SK-N-SH treated with all-trans-retinoic acid at 6 μM for 48 hours (cell line): ENCODE data around the gene PARVG.

Experiments used
- ATAC-seq: fragments of 200-7000 bp; cut with Tn5 transposase; 3 replicates; pipeline ENCODE4 v1.9.1; 2020; ENCODE audit warnings: mild to moderate bottlenecking, moderate library complexity
- ARNTL ChIP-seq: fragments of 450-650 bp; formaldehyde crosslinking; IDR thresholded peaks from 2 replicates; pipeline ENCODE4 v1.5.0; 2020; ENCODE audit warnings: low read depth, mild to moderate bottlenecking, moderate library complexity, borderline replicate concordance
- BACH2 ChIP-seq: fragments of 250-450 bp; sonication (Bioruptor Pico); IDR thresholded peaks from 2 replicates; pipeline ENCODE4 v1.9.0; 2021; ENCODE audit warnings: mild to moderate bottlenecking, borderline replicate concordance
- CSDC2 ChIP-seq: fragments of 250-450 bp; sonication (Bioruptor Pico); IDR thresholded peaks from 2 replicates; pipeline ENCODE4 v1.5.0; 2020; ENCODE audit warnings: mild to moderate bottlenecking, moderate library complexity
- ESRRG ChIP-seq: fragments of 250-450 bp; sonication (Bioruptor Pico); IDR thresholded peaks from 2 replicates; pipeline ENCODE4 v1.6.1; 2021; ENCODE audit warnings: mild to moderate bottlenecking
- GLIS3 ChIP-seq: fragments of 250-450 bp; sonication (Bioruptor Pico); IDR thresholded peaks from 2 replicates; pipeline ENCODE4 v1.5.0; 2020; ENCODE audit warnings: mild to moderate bottlenecking, moderate library complexity
- ISL1 ChIP-seq: fragments of 250-450 bp; sonication (Bioruptor Pico); IDR thresholded peaks from 2 replicates; pipeline ENCODE4 v2.1.2; 2022; ENCODE audit warnings: mild to moderate bottlenecking, moderate library complexity
- OSR1 ChIP-seq: fragments of 250-450 bp; sonication (Bioruptor Pico); IDR thresholded peaks from 2 replicates; pipeline ENCODE4 v1.8.0; 2022; ENCODE audit warnings: moderate library complexity, mild to moderate bottlenecking, inconsistent platforms
- PPARA ChIP-seq: fragments of 250-450 bp; sonication (Bioruptor Pico); IDR thresholded peaks from 2 replicates; pipeline ENCODE4 v1.5.0; 2020; ENCODE audit warnings: mild to moderate bottlenecking, borderline replicate concordance
- RARB ChIP-seq: fragments of 250-450 bp; sonication (Bioruptor Pico); IDR thresholded peaks from 2 replicates; pipeline ENCODE4 v1.8.0; 2021; ENCODE audit warnings: mild to moderate bottlenecking, moderate library complexity
- SNAI2 ChIP-seq: fragments of 250-450 bp; sonication (Bioruptor Pico); IDR thresholded peaks from 2 replicates; pipeline ENCODE4 v1.5.0; 2020; ENCODE audit warnings: mild to moderate bottlenecking, moderate library complexity
- TCF4 ChIP-seq: fragments of 250-450 bp; sonication (Bioruptor Pico); IDR thresholded peaks from 2 replicates; pipeline ENCODE4 v1.8.0; 2021; ENCODE audit warnings: mild to moderate bottlenecking, moderate library complexity, borderline replicate concordance
- TOX ChIP-seq: fragments of 250-450 bp; sonication (Bioruptor Pico); IDR thresholded peaks from 2 replicates; pipeline ENCODE4 v1.8.0; 2021; ENCODE audit warnings: mild to moderate bottlenecking, moderate library complexity, borderline replicate concordance
- ZC3H10 ChIP-seq: fragments of 250-450 bp; sonication (Bioruptor Pico); IDR thresholded peaks from 2 replicates; pipeline ENCODE4 v1.5.1; 2021; ENCODE audit warnings: mild to moderate bottlenecking, moderate library complexity
- ZNF70 ChIP-seq: fragments of 450-650 bp; formaldehyde crosslinking; IDR thresholded peaks from 2 replicates; pipeline ENCODE4 v1.5.0; 2020; ENCODE audit warnings: mild to moderate bottlenecking, moderate library complexity
- ZNF8 ChIP-seq: fragments of 450-650 bp; formaldehyde crosslinking; IDR thresholded peaks from 2 replicates; pipeline ENCODE4 v1.5.0; 2020; ENCODE audit warnings: mild to moderate bottlenecking, moderate library complexity
- TF ChIP-seq, protein P1 (sequence below): fragments of 250-450 bp; sonication (Bioruptor Pico); IDR thresholded peaks from 2 replicates; pipeline ENCODE4 v1.8.0; 2020; ENCODE audit warnings: mild to moderate bottlenecking, moderate library complexity, borderline replicate concordance
- TF ChIP-seq, protein P2 (sequence below): fragments of 250-450 bp; sonication (Bioruptor Pico); IDR thresholded peaks from 2 replicates; pipeline ENCODE4 v1.5.0; 2020; ENCODE audit warnings: mild to moderate bottlenecking, moderate library complexity
- TF ChIP-seq, protein P3 (sequence below): fragments of 250-450 bp; sonication (Bioruptor Pico); IDR thresholded peaks from 2 replicates; pipeline ENCODE4 v1.8.0; 2021; ENCODE audit warnings: low read depth, mild to moderate bottlenecking, moderate library complexity, borderline replicate concordance
- TF ChIP-seq, protein P4 (sequence below): fragments of 250-450 bp; sonication (Bioruptor Pico); IDR thresholded peaks from 2 replicates; pipeline ENCODE4 v1.5.1; 2020; ENCODE audit warnings: low read depth, mild to moderate bottlenecking, moderate library complexity
- TF ChIP-seq, protein P5 (sequence below): fragments of 250-450 bp; sonication (Bioruptor Pico); IDR thresholded peaks from 2 replicates; pipeline ENCODE4 v1.5.1; 2021; ENCODE audit warnings: mild to moderate bottlenecking, moderate library complexity

Gene PARVG

DNA sequence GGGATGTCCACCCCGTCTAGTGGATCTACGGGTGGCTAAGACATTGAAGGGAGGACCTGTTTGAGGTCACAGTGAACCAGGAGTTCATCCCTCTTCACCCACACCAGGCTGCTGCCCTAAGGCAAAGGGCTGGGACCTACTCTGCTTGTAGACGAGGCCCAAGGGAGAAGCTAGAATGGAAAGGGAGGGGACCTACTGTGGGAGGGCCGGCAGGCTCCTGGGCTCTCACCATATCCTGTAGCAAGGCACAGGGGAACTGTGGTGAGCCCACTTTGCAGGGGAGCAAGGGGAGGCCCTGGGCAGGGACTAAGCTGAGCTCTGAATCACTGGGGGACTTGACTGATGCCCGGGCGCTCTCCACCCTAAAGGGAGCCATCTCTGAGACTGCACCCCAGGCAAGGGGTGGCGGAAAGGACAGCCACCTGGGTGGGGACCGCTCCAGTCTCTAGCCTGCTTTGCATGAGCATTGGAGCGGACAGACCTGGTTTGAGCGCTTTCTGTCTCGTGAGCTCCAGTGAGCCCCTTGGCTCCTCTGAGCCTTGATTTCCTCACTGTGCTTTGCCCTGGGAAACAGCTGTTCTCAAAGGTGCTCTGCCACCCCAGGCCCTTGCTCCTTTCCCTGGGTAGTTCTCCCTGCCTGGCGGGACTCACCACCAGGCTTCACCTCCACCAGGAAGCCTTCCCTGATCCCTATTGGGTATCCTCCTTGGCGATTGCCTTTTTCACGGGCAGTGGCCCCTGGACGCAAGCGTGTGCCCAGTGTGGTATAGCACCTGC lies 24.2 kb downstream of the PARVG start:
- no peak for ATAC-seq
- TF ChIP-seq, protein P1, sequence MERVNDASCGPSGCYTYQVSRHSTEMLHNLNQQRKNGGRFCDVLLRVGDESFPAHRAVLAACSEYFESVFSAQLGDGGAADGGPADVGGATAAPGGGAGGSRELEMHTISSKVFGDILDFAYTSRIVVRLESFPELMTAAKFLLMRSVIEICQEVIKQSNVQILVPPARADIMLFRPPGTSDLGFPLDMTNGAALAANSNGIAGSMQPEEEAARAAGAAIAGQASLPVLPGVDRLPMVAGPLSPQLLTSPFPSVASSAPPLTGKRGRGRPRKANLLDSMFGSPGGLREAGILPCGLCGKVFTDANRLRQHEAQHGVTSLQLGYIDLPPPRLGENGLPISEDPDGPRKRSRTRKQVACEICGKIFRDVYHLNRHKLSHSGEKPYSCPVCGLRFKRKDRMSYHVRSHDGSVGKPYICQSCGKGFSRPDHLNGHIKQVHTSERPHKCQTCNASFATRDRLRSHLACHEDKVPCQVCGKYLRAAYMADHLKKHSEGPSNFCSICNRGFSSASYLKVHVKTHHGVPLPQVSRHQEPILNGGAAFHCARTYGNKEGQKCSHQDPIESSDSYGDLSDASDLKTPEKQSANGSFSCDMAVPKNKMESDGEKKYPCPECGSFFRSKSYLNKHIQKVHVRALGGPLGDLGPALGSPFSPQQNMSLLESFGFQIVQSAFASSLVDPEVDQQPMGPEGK (CRISPR knock-in tag) = no peak
- TF ChIP-seq TOX (no peak), ESRRG (CRISPR knock-in tag) (no peak), ZC3H10 (CRISPR knock-in tag) (no peak), TCF4 (CRISPR knock-in tag) (no peak), ZNF70 (no peak), BACH2 (no peak), RARB (CRISPR knock-in tag) (no peak), CSDC2 (no peak), ISL1 (CRISPR knock-in tag) (no peak), PPARA (no peak), ARNTL (CRISPR knock-in tag) (no peak), SNAI2 (no peak), OSR1 (CRISPR knock-in tag) (no peak)
- TF ChIP-seq, protein P2, sequence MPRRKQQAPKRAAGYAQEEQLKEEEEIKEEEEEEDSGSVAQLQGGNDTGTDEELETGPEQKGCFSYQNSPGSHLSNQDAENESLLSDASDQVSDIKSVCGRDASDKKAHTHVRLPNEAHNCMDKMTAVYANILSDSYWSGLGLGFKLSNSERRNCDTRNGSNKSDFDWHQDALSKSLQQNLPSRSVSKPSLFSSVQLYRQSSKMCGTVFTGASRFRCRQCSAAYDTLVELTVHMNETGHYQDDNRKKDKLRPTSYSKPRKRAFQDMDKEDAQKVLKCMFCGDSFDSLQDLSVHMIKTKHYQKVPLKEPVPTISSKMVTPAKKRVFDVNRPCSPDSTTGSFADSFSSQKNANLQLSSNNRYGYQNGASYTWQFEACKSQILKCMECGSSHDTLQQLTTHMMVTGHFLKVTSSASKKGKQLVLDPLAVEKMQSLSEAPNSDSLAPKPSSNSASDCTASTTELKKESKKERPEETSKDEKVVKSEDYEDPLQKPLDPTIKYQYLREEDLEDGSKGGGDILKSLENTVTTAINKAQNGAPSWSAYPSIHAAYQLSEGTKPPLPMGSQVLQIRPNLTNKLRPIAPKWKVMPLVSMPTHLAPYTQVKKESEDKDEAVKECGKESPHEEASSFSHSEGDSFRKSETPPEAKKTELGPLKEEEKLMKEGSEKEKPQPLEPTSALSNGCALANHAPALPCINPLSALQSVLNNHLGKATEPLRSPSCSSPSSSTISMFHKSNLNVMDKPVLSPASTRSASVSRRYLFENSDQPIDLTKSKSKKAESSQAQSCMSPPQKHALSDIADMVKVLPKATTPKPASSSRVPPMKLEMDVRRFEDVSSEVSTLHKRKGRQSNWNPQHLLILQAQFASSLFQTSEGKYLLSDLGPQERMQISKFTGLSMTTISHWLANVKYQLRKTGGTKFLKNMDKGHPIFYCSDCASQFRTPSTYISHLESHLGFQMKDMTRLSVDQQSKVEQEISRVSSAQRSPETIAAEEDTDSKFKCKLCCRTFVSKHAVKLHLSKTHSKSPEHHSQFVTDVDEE = no peak
- TF ChIP-seq, protein P3, sequence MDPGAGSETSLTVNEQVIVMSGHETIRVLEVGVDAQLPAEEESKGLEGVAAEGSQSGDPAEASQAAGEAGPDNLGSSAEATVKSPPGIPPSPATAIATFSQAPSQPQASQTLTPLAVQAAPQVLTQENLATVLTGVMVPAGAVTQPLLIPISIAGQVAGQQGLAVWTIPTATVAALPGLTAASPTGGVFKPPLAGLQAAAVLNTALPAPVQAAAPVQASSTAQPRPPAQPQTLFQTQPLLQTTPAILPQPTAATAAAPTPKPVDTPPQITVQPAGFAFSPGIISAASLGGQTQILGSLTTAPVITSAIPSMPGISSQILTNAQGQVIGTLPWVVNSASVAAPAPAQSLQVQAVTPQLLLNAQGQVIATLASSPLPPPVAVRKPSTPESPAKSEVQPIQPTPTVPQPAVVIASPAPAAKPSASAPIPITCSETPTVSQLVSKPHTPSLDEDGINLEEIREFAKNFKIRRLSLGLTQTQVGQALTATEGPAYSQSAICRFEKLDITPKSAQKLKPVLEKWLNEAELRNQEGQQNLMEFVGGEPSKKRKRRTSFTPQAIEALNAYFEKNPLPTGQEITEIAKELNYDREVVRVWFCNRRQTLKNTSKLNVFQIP (CRISPR knock-in tag) = no peak
- TF ChIP-seq, protein P4, sequence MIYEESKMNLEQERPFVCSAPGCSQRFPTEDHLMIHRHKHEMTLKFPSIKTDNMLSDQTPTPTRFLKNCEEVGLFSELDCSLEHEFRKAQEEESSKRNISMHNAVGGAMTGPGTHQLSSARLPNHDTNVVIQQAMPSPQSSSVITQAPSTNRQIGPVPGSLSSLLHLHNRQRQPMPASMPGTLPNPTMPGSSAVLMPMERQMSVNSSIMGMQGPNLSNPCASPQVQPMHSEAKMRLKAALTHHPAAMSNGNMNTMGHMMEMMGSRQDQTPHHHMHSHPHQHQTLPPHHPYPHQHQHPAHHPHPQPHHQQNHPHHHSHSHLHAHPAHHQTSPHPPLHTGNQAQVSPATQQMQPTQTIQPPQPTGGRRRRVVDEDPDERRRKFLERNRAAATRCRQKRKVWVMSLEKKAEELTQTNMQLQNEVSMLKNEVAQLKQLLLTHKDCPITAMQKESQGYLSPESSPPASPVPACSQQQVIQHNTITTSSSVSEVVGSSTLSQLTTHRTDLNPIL (CRISPR knock-in tag) = no peak
- TF ChIP-seq, protein P5, sequence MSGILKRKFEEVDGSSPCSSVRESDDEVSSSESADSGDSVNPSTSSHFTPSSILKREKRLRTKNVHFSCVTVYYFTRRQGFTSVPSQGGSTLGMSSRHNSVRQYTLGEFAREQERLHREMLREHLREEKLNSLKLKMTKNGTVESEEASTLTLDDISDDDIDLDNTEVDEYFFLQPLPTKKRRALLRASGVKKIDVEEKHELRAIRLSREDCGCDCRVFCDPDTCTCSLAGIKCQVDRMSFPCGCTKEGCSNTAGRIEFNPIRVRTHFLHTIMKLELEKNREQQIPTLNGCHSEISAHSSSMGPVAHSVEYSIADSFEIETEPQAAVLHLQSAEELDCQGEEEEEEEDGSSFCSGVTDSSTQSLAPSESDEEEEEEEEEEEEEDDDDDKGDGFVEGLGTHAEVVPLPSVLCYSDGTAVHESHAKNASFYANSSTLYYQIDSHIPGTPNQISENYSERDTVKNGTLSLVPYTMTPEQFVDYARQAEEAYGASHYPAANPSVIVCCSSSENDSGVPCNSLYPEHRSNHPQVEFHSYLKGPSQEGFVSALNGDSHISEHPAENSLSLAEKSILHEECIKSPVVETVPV (CRISPR knock-in tag) = no peak

DNA sequence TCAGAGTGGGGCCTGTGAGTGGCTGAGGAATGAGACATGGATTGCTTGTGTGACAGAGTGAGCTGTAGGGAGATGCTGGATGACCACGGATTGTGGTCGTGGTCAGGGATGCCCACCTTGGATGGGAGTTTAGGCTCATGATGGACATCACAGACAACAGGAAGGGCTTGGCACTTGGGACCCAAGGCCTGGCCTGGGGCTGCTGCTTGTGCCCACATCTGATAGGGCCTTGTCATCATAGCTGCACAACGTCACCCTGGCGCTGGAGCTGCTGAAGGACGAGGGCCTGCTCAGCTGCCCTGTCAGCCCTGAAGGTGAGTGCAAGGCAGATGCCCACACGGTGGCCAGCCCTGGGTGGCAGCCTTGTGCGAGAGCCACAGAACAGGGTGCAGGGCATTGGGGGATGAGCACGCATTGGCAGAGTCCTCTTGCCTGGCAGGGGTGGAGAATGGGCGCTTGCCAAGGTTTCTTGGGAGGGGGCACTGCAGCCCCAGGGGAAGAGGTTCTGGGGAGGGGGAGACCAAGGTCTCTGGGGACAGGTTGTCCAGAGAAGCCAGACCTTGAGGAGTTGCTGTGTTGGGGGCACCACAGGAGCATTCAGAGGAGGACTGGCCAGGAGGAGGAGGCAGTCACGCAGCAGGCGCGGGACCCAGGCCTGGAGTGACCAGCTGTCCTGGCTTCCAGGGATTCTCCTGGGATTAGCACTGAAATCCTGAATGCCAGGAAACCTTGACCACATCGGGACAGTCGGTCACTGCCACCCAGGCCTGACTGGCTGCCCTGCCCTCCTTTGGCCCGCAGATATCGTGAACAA lies 25.0 kb downstream of the PARVG start:
- ATAC-seq = no peak
- TF ChIP-seq ESRRG (CRISPR knock-in tag) = no peak
- TF ChIP-seq, protein P3 (CRISPR knock-in tag) = no peak
- no peak for TF ChIP-seq BACH2
- no peak for TF ChIP-seq OSR1 (CRISPR knock-in tag)
- no peak for TF ChIP-seq RARB (CRISPR knock-in tag)
- TF ChIP-seq ARNTL (CRISPR knock-in tag) = no peak
- no peak for TF ChIP-seq CSDC2
- no peak for TF ChIP-seq ISL1 (CRISPR knock-in tag)
- TF ChIP-seq, protein P2 = no peak
- no peak for TF ChIP-seq ZNF8 (CRISPR knock-in tag)
- no peak for TF ChIP-seq ZNF70
- TF ChIP-seq PPARA = no peak
- no peak for TF ChIP-seq GLIS3
- TF ChIP-seq SNAI2 = no peak
- TF ChIP-seq, protein P1 (CRISPR knock-in tag) = no peak
